ENCODE data around the gene HDX.
"Not testable (repeated sequence)": the region's sequence is repeated elsewhere in the genome, so short reads cannot be mapped to it uniquely, and the experiment has no call there.

Gene HDX, protein sequence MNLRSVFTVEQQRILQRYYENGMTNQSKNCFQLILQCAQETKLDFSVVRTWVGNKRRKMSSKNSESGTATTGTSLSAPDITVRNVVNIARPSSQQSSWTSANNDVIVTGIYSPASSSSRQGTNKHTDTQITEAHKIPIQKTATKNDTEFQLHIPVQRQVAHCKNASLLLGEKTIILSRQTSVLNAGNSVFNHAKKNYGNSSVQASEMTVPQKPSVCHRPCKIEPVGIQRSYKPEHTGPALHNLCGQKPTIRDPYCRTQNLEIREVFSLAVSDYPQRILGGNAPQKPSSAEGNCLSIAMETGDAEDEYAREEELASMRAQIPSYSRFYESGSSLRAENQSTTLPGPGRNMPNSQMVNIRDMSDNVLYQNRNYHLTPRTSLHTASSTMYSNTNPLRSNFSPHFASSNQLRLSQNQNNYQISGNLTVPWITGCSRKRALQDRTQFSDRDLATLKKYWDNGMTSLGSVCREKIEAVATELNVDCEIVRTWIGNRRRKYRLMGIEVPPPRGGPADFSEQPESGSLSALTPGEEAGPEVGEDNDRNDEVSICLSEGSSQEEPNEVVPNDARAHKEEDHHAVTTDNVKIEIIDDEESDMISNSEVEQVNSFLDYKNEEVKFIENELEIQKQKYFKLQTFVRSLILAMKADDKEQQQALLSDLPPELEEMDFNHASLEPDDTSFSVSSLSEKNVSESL

DNA sequence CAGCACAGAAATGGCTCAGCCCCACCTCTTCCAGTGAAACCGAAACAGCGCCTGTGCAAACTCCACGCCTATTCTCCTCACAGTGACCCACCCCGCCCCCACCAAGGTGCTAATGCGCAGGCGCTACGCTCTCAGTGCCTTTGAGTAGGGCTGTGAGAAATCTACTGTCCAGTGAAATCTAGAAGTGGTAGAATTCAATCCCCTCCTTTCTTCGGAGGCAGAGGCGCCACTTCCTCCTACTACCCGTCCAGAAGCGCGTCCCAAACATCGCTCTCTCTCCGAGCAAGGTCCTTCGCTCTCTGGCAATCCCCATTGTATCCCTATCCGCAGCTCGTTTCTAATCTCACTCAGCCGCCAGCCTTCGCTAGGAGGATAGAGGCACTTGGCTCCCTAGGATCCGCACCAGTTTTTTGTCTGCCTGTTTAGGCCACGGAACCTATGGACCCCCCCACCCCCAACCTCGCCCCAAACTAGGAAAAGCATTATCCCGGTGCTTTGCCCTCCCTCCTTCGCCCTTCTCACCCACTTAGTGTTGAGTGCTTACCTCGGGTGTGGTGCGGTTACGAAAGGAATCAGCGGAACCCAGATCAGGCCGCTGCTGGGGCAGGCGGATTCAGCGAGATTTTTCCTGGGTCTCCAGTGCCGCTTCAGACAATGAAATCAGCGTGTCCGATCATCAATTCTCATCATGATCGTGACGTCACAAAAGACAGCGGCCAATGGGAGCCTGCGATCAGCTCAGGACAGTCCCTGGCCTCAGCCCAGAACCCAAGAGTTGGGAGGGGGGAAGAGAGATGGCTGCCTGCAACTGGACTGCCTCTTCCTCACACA lies at the start of gene HDX:
Gene HDX (minus strand): TSS at position 656 of the 831 bp plus-strand sequence. CDS start 27,056 bp downstream, outside the sequence.
- DNase-seq: peak; percentile 65 to 66

DNA sequence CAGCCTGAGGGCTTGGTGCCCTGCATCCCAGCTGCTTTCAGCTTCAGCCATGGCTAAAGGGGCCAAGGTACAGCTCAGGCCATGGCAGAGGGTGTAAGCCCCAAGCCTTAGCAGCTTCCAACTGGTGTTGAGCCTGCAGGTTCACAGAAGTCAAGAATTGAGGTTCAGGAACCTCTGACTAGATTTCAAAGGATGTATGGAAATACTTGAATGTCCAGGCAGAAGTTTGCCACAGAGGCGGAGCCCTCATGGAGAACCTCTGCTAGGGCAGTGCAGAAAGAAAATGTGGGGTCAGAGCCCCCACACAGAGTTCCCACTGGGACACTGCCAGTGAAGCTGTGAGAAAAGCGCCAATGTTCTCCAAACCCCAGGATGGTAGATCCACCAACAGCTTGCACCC lies 39.1 kb upstream of the HDX start:
- not testable (repeated sequence) for DNase-seq

DNA sequence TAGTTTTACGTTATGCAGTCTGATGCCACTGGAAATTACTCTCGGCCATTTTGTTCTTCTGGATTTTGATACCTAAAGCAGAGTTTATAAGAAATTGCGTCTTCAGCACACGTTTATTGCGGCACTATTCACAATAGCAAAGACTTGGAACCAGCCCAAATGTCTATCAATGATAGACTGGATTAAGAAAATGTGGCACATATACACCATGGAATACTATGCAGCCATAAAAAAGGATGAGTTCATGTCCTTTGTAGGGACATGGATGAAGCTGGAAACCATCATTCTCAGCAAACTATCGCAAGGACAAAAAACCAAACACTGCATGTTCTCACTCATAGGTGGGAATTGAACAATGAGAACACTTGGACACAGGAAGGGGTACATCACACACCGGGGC lies 35.4 kb upstream of the HDX start:
- not testable (repeated sequence) for DNase-seq

DNA sequence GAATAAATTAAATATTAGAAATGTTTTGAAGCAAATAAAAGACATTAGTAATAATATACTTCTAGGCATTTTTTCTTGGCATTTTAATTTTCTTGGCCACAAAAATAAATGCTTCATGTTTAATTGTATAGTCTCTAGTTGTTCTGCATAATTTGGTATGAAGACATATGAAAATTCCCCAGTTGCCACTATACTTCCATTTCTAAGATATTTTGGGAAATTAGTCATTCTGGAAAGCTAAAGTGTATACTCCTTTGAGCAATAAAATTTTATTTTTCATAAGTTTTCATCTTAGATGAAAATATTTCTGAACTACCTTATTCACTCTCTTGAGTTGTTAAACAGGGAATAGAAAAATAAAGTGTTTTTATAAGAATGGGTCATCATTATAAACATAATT lies 13.8 kb downstream of the HDX start:
- DNase-seq: no peak

DNA sequence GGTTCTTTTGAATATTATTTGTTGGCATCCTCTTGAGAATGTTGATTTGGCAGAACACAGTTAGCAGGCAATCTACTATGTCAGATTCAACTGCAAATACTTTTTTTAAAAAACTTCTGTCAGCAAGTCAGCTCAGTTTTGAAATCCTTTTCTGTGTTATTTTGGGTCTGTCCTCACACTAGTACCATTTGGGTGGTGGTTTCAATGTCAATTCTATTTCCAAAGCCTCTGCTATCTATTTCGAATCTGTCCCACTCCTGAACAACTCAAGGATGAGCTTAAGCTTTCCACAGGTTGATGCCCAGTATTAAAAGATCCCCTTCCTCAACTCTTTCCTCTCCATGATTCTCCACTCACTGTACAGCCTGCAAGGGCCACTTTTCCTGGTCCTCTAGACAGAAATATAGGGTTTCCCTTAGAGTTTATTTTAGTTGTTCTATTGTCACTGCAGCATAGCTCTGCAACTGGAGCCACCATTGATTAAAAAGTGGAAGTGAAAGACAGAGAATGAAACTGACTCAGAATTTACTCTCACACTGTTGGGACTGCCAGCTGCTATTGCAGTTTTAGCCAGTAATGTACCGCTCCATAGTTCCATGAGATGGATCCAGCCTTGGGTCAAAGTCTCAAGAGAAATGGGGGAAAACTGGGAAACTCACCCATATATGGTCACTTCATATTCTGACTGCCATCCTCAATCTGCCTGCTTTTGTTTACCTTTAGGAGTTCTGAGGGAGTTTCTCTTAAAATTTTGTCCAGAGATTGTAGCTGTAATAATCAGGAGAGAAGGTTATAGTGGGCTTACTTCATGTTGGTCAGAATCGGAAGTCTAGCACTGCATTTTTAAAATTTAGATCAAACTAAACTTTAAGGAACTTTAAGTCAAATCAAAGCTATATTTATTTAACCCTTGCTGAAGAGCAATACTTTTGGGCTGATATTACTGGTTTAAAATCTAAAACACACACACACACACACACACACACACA lies 14.6 kb downstream of the HDX start:
- DNase-seq: no peak

DNA sequence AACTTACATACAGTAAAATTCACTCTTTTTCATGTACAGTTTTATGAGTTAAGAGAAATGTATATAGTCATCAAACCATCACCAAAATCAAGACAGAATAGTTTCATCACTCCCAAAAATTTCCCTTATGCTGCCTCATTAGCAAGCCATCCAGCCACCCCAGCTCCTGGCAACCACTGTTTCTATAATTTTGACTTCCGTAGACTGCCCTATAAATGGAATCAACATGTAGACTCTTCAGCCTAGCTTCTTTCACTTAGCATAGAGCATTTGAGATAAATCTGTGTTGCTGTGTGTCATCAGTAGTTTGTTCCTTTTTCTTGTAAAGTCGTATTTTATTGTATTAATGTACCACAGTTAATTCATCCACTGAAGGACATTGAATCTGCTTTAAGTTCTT lies 23.2 kb downstream of the HDX start:
- no peak for DNase-seq

DNA sequence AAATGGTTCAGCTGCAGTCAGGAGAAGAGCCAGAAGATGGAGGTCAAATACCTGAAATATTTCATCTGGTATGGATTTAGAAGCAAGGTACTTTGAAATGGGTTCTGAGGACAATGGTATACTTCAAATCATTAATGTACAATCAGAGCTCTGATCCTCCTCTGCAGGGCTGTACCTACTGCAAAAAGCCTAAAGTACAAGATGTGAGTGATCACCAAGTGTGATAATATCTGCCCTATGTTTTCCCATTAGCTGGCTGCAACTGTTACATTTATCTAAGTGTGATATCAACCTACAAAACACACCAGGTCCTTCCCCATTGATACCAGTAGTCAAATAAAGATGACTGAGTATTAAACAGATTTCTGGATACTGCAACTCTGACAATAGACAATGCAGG lies 25.1 kb downstream of the HDX start:
- no peak for DNase-seq

DNA sequence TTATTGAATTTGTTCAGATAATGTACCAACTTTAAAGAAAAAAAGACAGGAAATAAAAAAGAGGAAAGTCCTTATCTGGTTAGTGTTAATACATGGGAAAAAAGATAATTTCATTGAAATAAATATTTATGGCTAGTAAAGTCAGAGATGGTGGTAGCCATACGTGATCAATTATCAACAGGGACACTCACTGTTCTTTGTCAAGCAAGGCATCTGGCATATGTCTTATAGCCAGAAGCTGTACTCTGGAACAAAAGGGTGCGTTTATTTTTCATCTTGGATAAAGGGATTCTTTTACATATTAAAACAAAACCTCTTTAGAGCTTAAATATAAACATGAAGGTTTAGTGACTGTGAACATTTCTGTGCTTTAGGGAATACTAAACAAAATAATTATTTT lies 26.7 kb downstream of the HDX start:
- no peak for DNase-seq

DNA sequence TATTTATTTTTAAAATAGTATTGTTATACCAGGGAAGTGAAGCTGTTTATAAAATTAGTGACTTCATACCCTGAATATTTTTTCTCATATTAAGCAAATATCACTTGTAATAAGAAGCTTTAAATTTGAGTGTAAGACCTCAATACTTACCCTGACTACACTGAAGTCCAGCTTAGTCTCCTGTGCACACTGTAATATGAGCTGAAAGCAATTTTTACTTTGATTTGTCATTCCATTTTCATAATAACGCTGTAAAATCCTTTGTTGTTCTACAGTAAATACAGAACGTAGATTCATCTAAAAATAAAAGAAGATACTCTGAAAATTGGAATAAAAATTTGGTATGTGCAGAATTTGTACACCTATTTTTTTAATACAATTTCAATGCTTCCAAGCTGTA lies 27.2 kb downstream of the HDX start:
- no peak for DNase-seq

DNA sequence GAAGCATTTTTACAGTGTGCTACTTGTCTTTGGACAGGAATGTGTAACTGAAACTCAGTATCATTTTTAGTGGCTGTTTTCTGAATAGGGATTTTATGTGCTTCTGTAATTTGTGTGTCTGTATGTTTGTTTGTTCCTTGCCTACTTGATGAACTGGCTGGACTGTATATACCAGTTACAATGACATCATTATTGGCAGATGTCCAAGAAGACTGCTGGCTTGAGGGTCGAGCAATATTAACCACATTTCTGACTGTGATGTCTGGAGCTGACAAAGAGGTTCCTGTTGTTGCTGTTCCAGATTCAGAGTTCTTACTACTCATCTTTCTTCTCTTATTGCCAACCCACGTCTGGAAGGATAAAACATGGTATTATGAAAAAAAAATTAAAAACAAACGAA lies 33.0 kb downstream of the HDX start:
- DNase-seq: no peak

DNA sequence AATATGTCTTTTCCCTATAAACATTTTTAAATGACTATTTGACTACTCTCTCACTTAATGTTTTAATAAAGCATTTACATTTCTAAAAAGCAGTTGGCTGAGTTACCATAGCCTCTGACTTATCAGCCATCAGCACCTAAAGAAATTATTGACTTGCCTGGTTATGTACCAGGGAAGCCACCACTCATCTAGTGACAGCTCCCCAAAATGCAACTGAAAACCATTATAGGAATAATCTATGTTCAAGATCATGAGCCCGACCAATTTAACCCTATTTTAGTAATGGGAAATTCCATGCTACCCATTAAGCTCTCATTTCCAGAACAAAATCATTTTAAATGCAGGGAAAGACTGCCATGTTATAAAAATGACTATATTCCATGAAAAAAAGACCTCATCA lies 34.4 kb downstream of the HDX start:
- no peak for DNase-seq

DNA sequence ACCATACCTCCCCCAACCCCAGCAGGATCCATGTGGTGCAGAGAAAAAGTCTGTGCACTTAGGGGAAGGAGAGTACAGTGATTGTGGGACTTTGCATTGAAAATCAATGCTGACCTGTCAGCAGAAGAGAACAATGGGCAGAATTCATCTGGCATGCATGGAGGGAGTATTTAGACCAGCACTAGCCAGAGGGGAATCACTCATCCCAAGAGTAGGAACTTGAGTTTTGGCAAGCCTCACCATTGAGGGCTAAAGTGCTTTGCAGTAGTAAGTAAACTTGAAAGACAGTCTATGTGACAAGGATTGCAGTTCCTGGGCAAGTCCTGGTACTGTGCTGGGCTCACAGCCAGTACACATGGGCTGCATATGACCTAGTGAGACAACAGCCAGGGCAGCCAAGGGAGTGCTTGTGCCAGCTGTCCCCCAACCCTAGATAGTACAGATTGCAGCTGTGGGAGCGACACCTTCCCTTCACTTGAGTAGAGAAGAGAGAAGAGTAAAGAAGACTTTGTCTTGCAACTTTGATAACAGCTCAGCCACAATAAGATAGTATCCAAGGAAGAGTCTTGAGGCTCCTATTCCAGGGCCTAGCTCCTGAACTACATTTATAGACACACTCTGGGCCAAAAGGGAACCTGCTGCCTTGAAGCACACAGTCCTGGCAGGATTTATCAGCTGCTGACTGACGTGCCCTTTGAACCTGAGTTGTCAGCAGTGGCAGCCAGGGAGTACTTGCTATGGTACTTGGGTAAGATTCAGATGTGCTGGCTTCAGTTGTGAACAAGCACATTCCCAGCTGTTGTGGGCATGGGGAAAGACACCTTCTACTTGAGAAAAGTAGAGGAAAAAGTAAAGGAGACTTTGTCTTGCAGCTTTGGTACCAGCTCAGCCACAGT lies 48.7 kb downstream of the HDX start:
- no peak for DNase-seq

DNA sequence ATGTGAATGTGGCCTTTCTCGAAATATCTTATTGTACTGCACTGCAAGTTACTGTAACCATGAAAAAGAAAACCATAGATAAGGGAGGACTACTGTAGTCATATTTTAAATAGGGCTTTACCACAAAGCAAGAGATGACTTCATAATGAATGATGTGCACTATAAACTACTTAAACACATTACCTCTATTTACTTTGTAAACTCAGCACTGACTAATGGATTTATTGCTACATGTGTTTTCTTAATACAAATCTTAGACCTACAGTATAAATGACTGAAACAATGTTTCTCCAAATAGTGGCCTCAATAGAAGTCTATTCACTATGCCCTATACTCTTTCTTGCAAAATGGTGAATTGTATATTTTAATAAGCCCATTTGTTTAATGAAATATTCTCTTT lies 61.1 kb downstream of the HDX start:
- no peak for DNase-seq

DNA sequence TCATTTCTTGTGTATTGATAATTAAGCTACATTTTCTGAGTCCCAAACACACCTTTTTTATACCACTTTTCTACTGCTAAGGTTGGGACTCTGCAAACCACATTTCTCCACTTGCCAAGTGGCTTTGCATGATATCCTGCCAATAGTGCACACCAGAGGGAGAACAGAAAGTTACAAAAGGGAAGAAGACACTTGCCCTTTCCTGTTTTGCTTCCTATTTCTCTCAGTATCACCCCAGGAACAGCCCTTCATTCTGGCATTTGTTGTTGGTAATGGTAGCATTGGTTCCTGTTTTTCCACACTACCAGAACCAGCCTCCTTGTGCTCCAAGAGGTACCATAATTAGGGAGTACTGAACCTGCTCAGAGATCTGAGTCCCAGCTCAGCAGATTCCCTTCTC lies 87.1 kb downstream of the HDX start:
- peak in 1 of 2 donors; percentile 2 for DNase-seq

DNA sequence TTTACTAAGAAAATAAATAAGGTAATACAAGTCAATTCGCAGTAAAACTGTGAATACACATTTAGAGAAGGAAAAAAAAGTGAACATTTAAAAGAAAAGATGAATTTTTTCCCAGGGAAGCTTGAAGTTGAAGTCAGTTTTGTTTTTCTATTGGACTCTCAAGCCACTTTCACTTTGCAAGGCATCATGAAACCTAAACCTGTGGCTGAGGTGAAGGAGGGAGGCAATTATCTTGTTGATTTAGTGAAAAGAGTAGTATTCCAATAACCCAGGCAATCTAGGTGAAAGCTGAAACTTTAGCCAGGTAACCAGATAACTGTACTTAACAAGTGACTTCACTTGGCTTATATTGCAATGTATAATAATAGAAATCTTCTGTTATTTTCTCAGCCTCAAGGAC lies 138.6 kb downstream of the HDX start:
- DNase-seq: no peak

DNA sequence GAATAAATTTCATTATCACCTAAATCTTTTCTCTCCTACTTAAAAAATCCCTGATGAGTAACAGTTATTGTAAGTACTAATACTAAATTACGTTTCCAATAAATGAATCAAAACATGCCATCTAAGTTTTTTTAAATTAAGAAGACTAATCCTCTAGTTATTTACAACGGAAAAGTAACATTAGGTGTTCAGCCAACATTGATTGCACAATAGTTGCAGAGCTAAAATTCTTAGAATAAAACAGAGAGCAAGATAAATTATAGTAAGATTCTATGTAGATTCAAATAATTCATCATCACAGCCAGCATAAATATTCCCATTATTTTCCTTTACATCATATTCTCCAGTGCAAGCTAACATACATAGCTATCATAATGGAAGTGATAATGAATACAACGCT lies 139.2 kb downstream of the HDX start:
- no peak for DNase-seq

DNA sequence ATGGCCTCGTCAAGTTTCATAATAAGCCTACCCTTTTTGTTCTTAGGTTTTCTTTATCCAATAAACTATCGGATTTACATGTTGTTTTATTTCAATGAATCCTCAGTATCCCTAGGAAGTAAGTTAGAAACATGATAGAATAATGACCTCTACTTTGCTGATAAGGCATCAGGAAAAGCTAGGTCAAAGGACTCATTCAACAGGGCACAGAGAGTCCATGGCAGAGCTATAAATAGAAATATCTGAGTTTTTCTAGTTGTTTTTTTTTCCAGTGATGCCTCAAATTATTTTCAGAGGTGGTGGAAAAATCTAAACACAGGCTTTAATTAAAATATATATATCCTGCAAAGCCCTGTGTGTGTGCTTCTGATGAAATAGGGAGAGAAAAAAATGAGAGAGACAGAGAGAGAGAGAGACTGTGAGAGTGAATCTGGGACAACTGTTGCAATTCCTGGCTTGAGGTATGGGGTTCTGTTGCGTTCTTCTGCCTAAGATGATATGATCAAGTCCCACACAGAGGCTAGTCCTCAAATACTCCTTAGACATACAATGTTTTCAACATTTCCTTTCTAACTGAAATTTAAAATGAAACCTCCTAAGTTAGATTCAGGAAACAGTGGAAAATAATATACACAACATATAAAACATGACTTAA lies 139.9 kb downstream of the HDX start:
- no peak for DNase-seq

DNA sequence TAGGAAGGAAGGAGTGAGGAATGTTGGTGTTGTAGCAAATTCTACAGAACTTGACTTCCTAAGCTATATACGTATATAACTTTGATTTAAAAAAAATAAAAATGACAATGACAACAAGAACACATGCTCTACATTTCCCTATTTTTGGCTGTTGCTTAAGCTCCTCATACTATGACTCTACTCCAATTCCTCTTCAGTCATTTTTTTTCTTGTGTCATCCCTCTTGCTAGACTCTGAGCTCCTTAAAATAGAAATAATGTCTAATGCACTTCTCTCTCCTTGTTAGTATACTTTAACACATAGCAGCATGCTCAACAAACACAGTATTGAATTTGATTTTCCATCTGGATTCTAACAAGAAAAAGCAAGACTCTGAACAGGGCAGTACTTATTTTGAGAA lies 144.0 kb downstream of the HDX start:
- no peak for DNase-seq

DNA sequence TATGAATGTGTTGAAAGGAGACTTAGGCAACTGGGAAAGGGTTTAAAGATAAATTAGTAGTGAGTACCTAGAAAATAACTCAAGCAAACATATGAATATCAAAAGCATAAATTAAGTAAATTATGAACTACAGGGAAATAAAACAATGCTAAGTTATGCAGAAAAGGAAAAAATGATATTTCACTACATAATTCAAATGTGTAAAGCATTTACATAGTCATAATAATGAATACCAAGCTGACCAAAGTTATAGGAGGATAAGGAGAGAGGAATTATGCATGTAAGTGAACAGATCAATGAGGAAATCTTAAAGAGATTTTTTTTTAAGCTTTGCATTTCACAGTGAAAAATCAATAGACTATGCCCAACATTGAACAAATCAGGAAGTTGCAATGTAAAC lies 145.0 kb downstream of the HDX start:
- DNase-seq: no peak

DNA sequence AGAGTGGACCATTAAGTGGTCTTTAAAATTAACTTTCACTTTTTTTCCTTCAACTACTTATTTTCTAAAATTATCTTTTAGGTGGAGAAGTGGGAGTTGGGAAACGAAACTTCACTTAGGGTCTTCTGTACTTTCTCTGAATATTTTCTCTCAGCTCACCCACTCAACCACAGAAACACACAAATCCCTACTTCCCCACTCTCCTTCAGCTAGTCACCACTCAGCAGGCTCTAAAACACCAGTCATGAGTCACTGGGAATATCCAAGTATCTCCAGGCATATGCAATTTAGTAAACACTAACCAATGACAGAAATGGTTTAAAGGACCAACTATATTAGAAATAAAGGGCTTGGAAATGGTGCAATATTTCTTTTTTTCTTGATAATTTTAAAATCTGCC lies 161.3 kb downstream of the HDX start:
- DNase-seq: no peak
